Endothelial cell of umbilical vein (primary cell): ENCODE data around the gene ELMO1. TPM values are rescaled to one million over a fixed set of nuclear protein-coding genes. Genes with fewer than 3 reads are reported as not detected.

Experiments used
- BruUV-seq: library from RNA; stranded (reverse); fragments of 400-500 nt; replicated peaks from 2 replicates; lab custom pipeline; 2021; lab: Mats Ljungman, UMichigan
- CTCF ChIA-PET: fragments of 300-600, 350-600 bp; sonication (Branson Sonifier 250); formaldehyde crosslinking; loops from one replicate; lab custom pipeline; 2021; ENCODE audit warnings: antibody characterized with exemption, inconsistent platforms; lab: Charles Lee
- POLR2A ChIA-PET: fragments of 300-600, 350-600 bp; sonication (Branson Sonifier 250); formaldehyde crosslinking; loops from one replicate; lab custom pipeline; 2021; ENCODE audit warnings: antibody characterized with exemption, inconsistent platforms; lab: Charles Lee
- DNase-seq: peaks from one replicate; pipeline ENCODE4 v3.0.0-alpha.2; 2011; ENCODE audit warnings: low read depth, low spot score
- FAIRE-seq: peaks from 2 replicates; lab custom pipeline; 2011; peaks lifted over from hg19 to GRCh38; lab: Jason Lieb, UNC
- H2AFZ ChIP-seq: 2 replicates; pipeline ENCODE4 v1.6.0; 2012; ENCODE audit warnings: low read depth, low read length, control low read depth, inconsistent platforms
- H3K27ac ChIP-seq: 2 replicates; pipeline ENCODE4 v1.5.1; 2011; ENCODE audit warnings: low read depth, mild to moderate bottlenecking, control low read depth, low read length, moderate library complexity; ENCODE audit not compliant: insufficient read depth
- H3K27me3 ChIP-seq, 2 experiments: 2 replicates each; pipeline versions ENCODE4 v1.6.0 to v1.6.1; 2011; ENCODE audit warnings: low read length in 2 of 2, mixed read lengths in 1 of 2; ENCODE audit not compliant: control insufficient read depth in 2 of 2, insufficient read depth in 2 of 2
- H3K36me3 ChIP-seq, 2 experiments: 2 replicates in 1 of 2; 3 replicates in 1 of 2; pipeline ENCODE4 v1.5.1; 2011; ENCODE audit warnings: low read length in 2 of 2, mild to moderate bottlenecking in 1 of 2, moderate library complexity in 1 of 2; ENCODE audit not compliant: control insufficient read depth in 2 of 2, insufficient read depth in 2 of 2; ENCODE audit errors: extremely low read depth in 1 of 2
- H3K4me1 ChIP-seq: 3 replicates; pipeline ENCODE4 v1.5.1; 2011; ENCODE audit warnings: mild to moderate bottlenecking, low read length; ENCODE audit not compliant: control insufficient read depth, insufficient read depth; ENCODE audit errors: extremely low read depth
- H3K4me2 ChIP-seq: 2 replicates; pipeline ENCODE4 v1.6.1; 2011; ENCODE audit warnings: low read length, control low read depth, mixed read lengths; ENCODE audit not compliant: insufficient read depth
- H3K4me3 ChIP-seq, 3 experiments: fragments of 200-600 bp in 1 of 3; sonication (generic), shearing (Covaris generic) in 1 of 3; replicated peaks in 1 of 3; 2 replicates each; pipeline ENCODE4 v1.5.1; 2011 to 2016; ENCODE audit warnings: control low read depth in 3 of 3, low read length in 3 of 3, mild to moderate bottlenecking in 2 of 3, inconsistent platforms in 1 of 3, low read depth in 1 of 3, moderate library complexity in 1 of 3; ENCODE audit not compliant: insufficient read depth in 1 of 3
- H3K79me2 ChIP-seq: 2 replicates; pipeline ENCODE4 v1.6.0; 2012; ENCODE audit warnings: low read length, inconsistent platforms; ENCODE audit not compliant: control insufficient read depth, insufficient read depth
- H3K9ac ChIP-seq: replicated peaks from 2 replicates; pipeline ENCODE3; 2011; ENCODE audit warnings: low read length, control low read depth; ENCODE audit not compliant: insufficient read depth; ENCODE audit errors: extremely low read depth
- H3K9me1 ChIP-seq: replicated peaks from 3 replicates; pipeline ENCODE4 v1.6.0; 2011; ENCODE audit warnings: mild to moderate bottlenecking, low read length; ENCODE audit not compliant: control insufficient read depth, insufficient read depth; ENCODE audit errors: extremely low read depth
- H3K9me3 ChIP-seq: replicated peaks from 2 replicates; pipeline ENCODE4 v1.5.1; 2012; ENCODE audit warnings: low read length, inconsistent platforms; ENCODE audit not compliant: control insufficient read depth, insufficient read depth
- H4K20me1 ChIP-seq: replicated peaks from 2 replicates; pipeline ENCODE3; 2011; ENCODE audit warnings: mild to moderate bottlenecking, low read length; ENCODE audit not compliant: control insufficient read depth, insufficient read depth; ENCODE audit errors: extremely low read depth
- CTCF ChIP-seq, 2 donors: IDR thresholded peaks; 1 replicate in 1 of 2; 2 replicates in 1 of 2; pipeline ENCODE4 v1.5.1; 2011; ENCODE audit warnings: low read length in 2 of 2, mild to moderate bottlenecking in 2 of 2, moderate library complexity in 2 of 2, control low read depth in 1 of 2, inconsistent platforms in 1 of 2, low read depth in 1 of 2; ENCODE audit not compliant: insufficient read depth in 1 of 2; ENCODE audit errors: extremely low read depth in 1 of 2
- EZH2 ChIP-seq: IDR thresholded peaks from 2 replicates; pipeline ENCODE4 v1.6.1; 2012; ENCODE audit warnings: borderline replicate concordance, low read depth, mild to moderate bottlenecking, moderate library complexity, low read length, inconsistent platforms; ENCODE audit not compliant: severe bottlenecking
- FOS ChIP-seq: IDR thresholded peaks from 2 replicates; pipeline ENCODE4 v1.6.1; 2011; ENCODE audit warnings: mild to moderate bottlenecking, low read length, moderate library complexity, borderline replicate concordance; ENCODE audit not compliant: insufficient read depth
- POLR2A ChIP-seq: IDR thresholded peaks from 2 replicates; pipeline ENCODE4 v1.6.1; 2012; ENCODE audit warnings: low read depth, mild to moderate bottlenecking, control low read depth, low read length
- POLR2AphosphoS5 ChIP-seq: IDR thresholded peaks from 2 replicates; pipeline ENCODE4 v1.6.1; 2012; ENCODE audit warnings: low read depth, mild to moderate bottlenecking, control low read depth, low read length, moderate library complexity; ENCODE audit not compliant: insufficient read depth
- dilution Hi-C: fragments of 300-500 bp; cut with MboI; formaldehyde crosslinking; loops from one replicate; pipeline ENCODE4 v1.15.0; 2019; ENCODE audit warnings: low sequenced_read_pairs; ENCODE audit not compliant: extremely low pct_ligation_motif_present
- intact Hi-C: fragments of 100-400 bp; cut with micrococcal nuclease; formaldehyde crosslinking; loops from one replicate; pipeline ENCODE4 v1.10.0; 2022
- polyA plus RNA-seq, 4 experiments: library from polyadenylated mRNA; depleted of rRNA in 3 of 4; stranded (reverse) in 3 of 4; unstranded in 1 of 4; fragments of >200 nt; gene quantifications; 2 replicates each; pipeline versions ENCODE4 v1.2.1 to v1.2.3, GENCODE V29; 2011 to 2012; ENCODE audit warnings: missing spikeins in 1 of 4
- total RNA-seq: library from RNA; stranded (reverse); gene quantifications from 2 replicates; pipeline ENCODE4 v1.2.3, GENCODE V29; 2021

Gene ELMO1
- total and polyA plus RNA-seq, 2 donors (not counting 3 experiments of a cell fraction or from before 2014, with no cell fraction given): 17.0 to 30.6 TPM

GRCh38 chr7:37287131-37287855 is 161.4 kb downstream of the ELMO1 start:
- ChIA-PET CTCF (interaction anchor here (0.6 to 6.3 kb wide), 7 partner anchors 8 to 445 kb away, joined by 3 to 94 read pairs (median 6); partner anchors contain the start of gene ELMO1), POLR2A (interaction anchor here (0.8 kb wide), 1 partner anchor 154 kb away, joined by 3 read pairs; no protein-coding TSS in a partner anchor)
- DNase-seq (peak; percentile 72), FAIRE-seq (no peak)
- H4K20me1 ChIP-seq: no peaks in the 10 kb centered on the region
- H3K9ac ChIP-seq: no peak overlapping the region
- intact Hi-C loops: no loop called here
- no peak overlapping the region for H3K4me2 ChIP-seq
- dilution Hi-C loops: no loop called here
- H3K9me1 ChIP-seq: no peaks in the 10 kb centered on the region
- no peak for TF ChIP-seq POLR2A
- TF ChIP-seq CTCF (IDR thresholded peaks at IDR 0.05; ENCODE audit: extremely low read depth in 1 of 2, insufficient read depth in 1 of 2, low read depth in 1 of 2, low read length in 2 of 2): no peak
- TF ChIP-seq FOS: no peak
- TF ChIP-seq POLR2AphosphoS5: no peak
- no peak for TF ChIP-seq EZH2
- no peaks in the 10 kb centered on the region for H3K9me3 ChIP-seq
- no peak overlapping the region for H3K4me3 ChIP-seq
- H3K4me1 ChIP-seq: peaks cover 8% of the 10 kb centered on the region
- BruUV-seq: no TSS peak
- H3K27me3 ChIP-seq: no peaks in the 10 kb centered on the region
- H3K27ac ChIP-seq: no peak overlapping the region
- no peak overlapping the region for H2AFZ ChIP-seq
- no peaks in the 10 kb centered on the region for H3K36me3 ChIP-seq
- no peaks in the 10 kb centered on the region for H3K79me2 ChIP-seq
